CMK (cell line): ENCODE measurements around the gene EPG5.

Source experiments
- DNase-seq: peaks from one replicate; pipeline ENCODE4 v3.0.0-alpha.2; 2010; ENCODE audit warnings: low read depth

The EPG5 gene

DNA sequence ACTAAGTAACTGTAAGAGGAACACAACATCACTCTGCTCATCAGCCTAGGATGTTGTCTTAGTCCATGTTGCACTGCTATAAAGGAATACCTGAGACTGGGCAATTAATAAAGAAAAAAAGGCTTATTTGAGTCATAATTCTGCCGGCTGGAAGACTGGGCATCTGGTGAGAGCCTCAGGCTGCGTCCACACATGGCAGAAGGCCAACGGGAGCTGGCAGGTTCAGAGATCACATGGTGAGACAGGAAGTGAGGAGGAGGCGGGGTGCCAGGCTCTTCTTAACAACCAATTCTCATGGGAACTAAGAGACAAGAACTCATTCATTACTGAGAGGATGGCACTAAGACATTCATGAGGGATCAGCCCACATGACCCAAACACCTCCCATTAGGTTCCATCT lies 46.8 kb downstream of the EPG5 start:
- DNase-seq = no peak

DNA sequence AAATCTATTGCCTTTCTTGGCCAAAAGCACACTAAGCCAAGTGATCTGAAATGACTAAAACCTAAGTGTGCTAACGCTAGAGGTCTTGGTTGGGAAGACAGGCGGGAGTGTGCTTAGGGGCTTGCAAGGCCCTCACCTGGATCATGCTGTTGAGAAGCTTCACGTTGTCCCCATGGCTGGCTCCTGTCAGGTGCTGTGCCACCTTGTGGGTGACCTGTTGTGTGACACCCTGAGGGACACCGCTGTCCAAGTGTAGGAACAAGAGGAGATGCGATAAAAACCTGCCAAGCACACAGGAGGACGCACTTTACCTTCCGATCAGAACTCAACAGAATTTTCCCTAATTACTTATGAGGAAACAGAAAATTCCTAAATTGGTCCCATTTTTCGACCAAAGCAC lies 50.8 kb downstream of the EPG5 start:
- no peak for DNase-seq

DNA sequence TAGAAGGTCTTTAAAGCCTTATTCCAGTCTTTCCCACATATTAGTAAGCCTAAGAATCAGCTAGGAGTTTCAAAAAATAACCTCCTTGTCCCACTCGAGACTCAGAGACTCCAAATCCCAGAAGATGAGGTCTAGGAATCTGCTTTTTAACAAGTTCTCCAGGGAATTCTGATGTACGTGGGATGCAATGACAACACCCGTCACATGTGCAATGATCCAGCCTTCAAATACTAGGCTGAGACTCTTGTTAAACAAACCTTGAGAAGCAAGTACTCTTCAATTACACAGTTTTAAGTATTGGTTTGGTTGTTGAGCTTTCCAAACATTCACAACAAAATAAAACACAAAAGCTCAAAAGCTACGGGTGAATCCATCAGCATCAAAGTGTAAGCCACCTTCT lies 53.9 kb downstream of the EPG5 start:
- no peak for DNase-seq

DNA sequence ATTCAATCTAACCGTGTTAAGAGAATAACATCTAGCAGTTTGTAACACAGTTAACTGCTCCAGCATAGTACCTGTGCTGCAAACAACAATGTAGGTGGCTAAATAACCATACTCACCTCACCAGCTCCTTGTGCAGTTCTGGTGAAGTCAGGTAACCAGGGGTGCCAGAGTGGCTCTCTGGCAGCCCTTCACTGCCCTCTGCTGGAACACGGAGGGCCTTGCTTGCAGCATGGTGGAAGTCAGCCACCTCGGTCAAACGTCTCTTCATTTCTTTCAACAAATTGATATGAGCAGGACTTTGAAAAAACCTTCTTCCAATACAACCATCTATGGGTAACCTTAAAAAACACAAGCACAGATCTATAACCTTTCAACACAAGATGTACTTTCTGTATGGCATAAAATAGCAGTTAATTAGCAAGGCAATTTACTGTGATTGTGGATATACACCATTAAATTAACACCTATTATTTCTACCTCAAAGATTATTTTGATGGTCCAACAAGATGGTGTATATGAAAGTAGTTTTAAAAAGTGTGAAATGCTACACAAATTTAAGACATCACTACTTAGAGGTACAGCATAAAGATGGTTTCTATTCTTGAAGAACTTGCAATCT lies 56.6 kb downstream of the EPG5 start:
- DNase-seq = peak; percentile 17

DNA sequence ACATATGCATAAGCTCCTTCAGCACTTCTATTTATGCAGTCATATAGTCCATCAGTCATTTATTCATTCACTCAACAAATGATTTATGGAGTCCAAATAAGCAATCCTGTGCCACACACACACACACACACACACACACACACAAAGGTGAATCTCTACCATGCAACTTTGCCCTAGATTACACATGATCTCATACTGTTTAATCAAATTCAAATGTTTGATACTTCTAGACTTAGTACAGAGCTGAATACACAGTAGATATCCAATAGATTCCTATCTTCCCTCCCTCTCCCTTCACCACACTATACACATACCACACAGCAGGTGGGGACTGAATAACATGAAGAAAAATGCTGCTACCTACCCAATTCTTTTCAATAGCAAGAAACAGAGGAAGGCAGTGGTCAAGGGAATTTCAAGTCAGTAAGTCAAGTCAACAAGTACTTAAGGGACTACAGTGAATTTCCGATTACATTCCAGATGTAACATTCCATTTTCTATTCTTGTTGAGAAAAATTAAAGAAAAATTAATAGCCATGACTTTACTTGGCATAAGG lies 65.4 kb downstream of the EPG5 start:
- DNase-seq = no peak

DNA sequence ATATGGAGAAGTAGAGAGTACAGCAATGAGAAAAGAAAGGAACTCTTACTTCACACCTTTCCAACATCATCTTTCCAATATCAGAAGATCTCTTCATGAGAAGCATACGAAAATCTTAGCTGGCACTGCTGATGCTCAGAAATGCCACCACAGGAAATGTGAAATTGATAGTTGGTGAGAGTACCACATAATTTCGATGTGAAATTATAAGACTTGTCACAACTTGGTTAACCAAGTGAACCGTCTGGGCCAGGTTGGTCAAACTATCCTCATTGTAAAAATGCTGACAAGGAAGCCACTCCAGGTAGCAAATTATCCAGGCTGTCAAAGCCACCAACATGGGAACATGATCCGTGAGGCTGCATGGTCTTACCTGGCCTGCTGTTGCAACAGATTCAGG lies 66.5 kb downstream of the EPG5 start:
- DNase-seq = no peak

DNA sequence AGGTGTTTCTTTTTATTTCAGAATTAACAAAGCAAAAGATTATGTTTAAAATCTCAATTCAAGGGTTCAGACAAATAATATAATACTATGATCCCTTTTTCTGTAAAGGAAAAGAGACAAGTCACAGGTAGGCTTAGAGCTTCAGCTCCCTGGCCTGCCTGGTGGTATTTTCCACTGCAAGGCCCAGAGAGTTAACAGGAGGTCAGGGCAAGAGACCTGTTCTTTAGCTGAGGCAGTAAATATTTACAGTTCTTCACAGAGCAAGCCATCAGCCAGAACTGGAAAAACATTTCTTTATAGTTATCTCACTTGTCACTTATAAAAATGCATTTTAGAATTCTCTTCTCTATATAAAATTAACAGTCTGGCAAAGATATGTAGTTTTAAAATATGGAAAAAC lies 70.1 kb downstream of the EPG5 start:
- DNase-seq = no peak

DNA sequence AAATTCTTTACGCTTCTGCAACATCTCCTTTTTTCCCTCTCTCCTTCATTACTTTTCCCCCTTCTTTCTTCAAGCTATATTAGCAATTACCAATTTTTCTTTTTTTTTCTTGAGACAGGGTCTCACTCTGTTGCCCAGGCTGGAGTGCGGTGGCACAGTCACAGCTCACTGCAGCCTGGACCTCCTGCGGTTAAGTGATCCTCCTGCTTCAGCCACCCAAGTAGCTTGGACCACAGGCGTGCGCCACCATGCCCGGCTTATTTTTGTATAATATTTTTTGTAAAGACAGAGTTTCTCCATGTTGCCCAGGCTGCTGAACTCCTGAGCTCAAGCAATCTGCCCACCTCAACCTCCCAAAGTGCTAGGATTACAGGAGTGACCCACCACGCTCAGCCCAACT lies 70.7 kb downstream of the EPG5 start:
- no peak for DNase-seq

DNA sequence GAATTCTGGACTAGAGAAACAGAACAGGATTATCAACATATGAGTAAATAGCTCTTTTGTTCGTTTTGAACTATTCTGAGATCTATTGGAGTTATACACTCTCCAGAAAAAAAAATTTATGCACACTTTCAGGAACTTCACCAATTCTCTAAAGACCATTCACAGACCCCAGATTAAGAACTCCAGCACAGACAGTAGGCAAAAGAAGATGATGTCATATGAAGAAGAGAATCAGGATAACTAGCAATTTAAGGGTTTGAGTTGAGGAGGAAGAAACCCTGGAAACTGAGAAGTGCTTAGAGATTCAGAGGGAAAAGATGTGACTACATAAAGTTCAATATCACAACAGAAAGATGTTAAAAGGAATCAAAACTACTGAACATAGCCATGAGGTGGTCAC lies 71.8 kb downstream of the EPG5 start:
- no peak for DNase-seq

DNA sequence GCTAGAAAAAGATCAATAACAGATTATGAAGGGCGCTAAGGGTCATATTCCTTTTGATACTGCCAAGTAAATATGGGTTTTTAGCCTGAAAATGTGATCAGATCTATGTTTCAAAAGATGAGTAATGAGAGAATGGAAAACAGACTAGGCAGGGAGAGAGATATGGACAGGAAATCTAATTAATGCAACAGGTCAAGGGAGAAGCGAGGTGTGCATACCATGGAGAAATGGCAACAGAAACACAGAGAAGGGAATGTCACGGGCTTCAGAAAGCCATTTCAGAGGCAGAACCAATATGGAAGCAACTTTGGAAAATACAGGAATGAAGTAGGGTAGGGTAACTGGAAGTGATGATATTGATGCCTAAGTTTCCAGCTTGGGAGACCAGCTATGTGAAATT lies 72.3 kb downstream of the EPG5 start:
- DNase-seq = no peak

DNA sequence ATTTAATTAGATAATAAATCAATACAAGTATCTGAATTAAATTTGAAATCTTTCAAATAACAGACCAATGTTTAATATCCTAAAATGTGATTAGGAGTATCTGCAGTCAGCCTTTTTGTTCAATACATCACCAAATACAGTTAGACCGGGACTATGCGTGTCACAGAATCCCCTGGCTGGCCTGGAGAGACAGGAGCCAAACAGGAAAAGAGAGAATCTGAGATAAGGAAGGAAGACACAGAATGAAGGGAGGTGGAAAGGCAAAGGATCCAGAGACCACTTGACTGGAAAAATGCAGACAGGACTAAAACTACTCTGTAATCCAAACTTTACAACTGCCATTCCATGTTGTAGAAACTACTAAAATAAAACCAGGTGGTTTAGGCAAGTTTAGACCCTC lies 75.3 kb downstream of the EPG5 start:
- DNase-seq = no peak

DNA sequence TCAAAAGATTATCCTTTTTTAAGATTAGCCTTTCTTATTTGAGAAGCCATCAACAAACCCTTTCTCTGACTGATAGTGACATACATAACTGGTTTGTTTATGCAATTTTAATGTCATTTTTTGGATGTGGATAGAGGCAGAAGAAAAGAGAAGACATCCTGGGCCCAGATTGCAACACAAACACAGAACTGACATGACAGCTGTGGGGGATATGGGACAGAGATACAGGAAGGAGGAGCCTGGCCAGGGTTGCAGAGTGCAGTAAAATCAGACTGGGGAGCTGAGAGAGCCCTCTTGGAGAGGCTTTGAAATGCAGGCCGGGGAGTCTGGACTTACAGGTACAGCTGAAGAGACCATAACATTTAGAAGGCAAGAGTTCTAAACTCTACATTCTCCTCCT lies 76.5 kb downstream of the EPG5 start:
- no peak for DNase-seq

DNA sequence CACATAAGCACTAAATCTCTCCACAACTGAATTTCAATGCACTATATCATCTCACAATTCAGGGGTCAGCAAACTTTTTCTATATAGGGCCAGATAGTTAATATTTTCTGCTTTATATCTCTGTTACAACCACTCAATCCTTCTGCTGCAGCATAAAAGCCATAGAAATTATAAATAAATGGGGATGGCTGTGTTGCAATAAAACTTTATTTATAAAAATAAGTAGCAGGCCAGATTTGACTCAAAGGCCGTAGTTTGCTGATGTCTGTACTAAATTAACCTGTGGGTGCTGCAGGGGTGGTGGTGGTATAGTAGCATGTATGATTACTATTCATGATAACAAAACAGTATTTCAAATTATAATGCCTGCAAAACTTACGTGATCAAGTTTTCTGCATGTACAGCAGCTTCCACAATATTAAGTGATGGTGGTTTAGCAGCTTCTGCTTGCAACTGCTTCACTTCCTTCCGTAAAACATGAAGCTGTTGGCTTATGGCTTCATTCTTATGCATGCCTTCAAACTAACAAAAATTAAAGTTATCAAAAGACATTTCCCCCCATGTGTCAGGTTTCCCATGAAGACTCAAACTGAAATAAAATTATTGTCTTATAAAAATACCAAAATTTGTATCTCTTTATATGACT lies 77.6 kb downstream of the EPG5 start:
- DNase-seq = no peak

DNA sequence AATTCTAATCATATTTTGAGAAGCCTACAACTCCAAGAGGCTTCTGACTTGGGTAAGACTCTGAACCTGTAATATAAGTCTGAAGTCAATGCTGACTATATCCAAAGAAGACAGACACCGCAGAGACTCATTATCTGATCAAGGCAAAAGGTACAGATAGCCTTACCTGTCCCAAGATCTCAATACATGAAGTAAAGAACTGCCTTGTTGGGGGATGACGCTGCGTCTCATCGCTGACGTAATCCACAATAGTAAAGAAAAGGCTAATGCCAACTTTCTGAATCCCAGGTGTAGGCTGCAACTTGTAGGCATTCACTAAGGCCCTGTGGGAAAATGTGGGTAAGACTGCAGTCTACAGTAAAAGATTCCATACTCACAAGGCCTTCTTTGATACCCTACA lies 79.5 kb downstream of the EPG5 start:
- no peak for DNase-seq

DNA sequence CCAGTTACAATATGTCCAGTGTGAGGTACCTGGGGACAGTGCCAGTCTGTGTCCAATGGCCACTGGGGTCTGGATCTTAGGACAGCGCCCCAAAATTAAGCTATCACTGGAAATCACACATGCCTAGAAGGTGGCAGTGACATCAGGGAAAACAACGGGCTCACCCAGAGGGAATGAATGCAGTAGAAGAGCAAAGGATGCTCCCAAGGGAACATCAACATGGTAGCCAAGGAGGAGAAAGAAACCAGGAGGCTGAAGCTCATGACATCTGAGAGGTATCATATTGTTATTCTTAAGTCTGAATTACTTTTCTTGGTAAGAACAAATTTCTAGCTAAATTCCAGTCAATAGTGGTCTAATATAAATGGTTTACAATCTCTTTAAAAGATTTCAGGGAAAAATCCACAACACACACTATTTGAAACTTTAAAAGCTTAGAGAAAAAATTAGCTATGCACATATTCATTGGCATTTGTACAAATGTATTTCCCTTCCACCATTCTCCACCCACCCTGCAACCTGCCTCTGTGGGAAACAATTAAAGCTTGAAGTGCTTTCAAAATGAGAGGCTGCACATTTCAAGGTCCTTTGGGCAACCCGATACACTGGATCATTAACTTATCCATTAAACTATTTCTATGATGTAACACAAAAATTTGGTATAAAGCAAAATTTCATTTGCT lies 86.1 kb downstream of the EPG5 start:
- no peak for DNase-seq

DNA sequence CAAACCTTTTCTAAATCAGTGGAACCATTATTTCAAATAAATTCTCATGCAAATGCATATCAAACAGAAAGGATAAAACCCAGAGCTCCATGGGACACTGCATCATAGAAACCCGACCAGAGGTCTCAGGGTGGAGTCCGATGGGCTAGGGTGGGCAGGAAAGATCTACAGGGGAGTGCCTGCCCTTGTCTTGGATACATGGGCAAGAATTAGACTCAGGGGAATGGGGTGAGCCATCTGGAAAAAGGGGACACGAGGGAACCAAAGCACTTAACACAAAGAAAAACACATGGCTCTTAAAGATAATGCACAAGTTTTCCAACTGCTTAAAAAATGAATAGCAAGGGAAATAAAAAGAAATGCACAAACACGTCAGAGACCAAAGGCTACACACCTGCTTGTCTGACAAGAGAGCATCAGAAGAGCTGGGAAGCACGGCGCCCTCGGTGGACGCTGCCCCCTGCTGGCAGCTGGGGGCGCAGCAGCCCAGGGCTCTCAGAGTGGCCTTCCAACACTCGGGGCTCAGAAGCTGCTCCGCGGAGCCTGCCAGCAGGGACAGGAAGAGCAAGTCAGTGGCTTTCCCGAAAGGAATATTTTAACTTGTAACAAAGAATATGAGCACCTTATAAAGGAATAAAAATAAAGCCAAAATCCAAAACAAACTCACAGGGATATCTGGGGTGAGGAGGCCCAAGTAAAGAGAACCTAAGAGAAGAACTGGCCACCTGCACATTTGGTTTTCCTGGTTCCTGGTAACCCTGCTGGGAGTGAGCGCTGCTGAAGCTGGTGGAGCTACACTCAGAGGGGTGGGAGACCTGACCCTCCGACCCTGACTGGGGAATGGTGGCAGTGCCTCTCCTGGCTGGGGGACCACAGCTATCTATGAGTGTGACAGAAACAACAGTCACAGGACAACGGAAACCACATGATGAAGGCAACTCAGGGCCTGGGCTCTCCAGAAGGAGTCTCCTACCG lies 87.2 kb downstream of the EPG5 start:
- peak; percentile 35 for DNase-seq

DNA sequence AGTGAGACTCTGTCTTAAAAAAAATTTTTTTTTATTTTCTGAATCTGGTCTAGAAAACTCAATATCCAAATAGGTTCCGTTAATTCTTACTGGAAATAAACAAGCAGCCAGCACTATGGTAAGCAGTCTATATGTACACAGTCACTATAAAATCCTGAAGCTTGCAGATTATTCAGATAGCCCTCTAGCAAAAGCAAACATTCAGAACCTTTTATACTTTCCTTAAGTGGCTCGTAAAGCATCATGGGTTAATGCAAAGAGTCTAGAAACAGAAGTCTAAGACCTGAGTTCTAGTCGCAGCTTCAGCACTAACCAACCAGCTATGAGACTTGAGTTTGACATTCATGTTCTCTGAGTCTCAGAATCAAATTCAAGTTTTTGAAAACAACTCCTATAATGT lies 89.7 kb downstream of the EPG5 start:
- no peak for DNase-seq

DNA sequence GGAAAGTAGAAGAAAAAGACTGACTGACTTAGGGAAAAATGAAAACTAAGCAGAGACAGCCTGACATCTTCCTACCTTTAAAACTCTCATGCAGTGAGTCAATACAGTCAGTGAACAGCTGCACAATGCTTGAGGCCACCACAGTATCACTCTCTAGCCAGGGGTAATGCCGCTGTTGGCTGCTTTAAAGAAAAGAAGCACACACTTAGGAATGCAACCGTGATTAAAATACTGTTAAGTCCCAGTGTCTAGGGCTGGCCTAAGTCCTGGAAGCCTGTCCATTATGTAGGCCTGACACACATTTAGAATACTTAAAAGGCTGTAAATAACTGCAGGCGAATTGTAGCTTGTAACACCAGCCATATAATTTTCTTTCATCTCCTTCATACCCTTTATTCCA lies 91.0 kb downstream of the EPG5 start:
- no peak for DNase-seq

DNA sequence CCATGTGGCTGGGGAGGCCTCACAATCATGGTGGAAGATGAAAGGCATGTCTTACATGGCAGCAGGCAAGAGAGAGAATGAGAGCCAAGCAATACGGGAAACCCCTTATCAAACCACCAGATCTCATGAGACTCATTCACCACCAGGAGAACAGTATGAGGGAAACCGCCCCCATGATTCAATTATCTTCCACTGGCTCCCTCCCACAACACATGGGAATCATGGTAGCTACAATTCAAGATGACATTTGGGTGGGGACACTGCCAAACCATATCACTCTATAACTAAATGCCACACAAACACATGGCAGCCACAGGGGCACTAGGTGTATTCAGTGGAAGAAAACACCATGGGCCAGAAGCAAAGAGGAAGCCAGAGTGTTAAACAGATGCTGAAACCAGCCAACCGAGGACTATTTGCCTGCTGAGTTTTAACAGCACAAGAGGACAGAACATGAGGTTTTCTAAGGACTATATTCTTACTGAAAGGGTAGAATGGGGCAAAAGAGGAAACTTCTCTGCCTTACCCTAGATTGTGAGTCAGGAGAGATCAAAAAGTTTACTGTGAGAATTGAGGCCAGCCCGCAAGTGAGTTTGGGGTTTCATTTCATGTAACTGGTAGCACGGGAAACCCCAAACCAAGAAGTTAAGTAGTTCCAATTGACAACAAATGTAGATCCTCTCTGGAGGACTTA lies 92.5 kb downstream of the EPG5 start:
- DNase-seq = no peak

DNA sequence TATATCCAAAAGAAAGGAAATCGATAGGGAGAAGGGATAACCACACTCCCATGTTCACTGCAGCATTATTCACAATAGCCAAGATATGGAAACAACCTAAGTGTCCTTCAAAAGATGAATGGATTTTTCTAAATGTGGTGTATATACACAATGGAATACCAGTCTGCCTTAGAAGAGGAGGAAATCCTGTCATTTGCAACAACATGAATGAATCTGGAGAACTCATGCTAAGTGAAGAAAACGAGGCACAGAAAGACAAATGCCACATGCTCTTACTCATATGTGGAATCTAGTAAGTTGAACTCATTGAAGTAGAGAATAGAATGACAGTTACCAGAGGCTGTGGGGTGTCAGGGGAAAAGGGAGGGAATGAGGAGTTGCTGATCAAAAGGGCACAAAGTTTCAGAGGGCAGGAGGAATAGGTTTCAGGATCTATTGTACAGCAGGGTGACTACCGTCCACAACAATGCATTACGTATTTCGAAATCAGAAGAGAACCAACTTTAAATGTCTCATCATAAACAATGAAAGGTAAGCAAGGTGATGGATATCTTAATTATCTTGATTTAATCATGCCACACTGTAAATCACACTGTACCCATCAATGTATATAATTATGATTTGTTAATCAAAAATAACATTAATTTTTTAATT lies 95.6 kb downstream of the EPG5 start:
- no peak for DNase-seq

DNA sequence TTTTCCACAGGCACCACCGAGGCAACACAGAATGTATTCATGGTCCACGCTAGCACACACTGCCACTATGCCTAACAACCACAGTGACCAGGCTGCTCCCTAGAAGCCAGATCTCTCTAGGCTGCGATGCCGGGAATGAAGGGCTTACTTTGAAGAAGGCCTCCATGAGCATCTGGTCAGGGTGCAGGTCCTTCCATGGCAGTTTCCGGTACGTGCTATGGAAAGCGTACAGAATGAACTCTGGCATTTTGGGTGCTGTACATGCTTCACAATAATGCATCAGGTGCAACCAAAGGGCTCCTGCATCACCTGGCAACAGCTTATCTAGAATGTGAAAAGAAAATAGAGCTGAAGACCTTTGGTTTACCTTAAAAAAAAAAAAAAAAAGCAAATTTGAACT lies 96.7 kb downstream of the EPG5 start:
- no peak for DNase-seq
